Parathyroid adenoma (tissue), 2 donors: ENCODE data around the gene TXLNA.
A peak's percentile ranks its signal among the peaks of the same experiment; 100 is the strongest.

Experiments used
- H2AFZ ChIP-seq: fragments of 300-600 bp; sonication (generic); one replicate; pipeline ENCODE4 v1.7.0; 2017; ENCODE audit warnings: antibody characterized with exemption, mild to moderate bottlenecking
- H3K27ac ChIP-seq: fragments of 300-600 bp; sonication (generic); one replicate; pipeline ENCODE4 v1.7.0; 2017
- H3K27me3 ChIP-seq: fragments of 300-600 bp; sonication (generic); one replicate; pipeline ENCODE4 v1.7.0; 2017; ENCODE audit warnings: low read length; ENCODE audit not compliant: control insufficient read depth, insufficient read depth
- H3K36me3 ChIP-seq: fragments of 300-600 bp; sonication (generic); one replicate; pipeline ENCODE4 v1.7.0; 2017; ENCODE audit warnings: low read length; ENCODE audit not compliant: control insufficient read depth, insufficient read depth
- H3K4me1 ChIP-seq: fragments of 300-600 bp; sonication (generic); one replicate; pipeline ENCODE4 v1.7.0; 2017; ENCODE audit warnings: control low read depth
- H3K4me2 ChIP-seq: fragments of 300-600 bp; sonication (generic); one replicate; pipeline ENCODE4 v1.7.0; 2017; ENCODE audit warnings: low read length
- H3K4me3 ChIP-seq: fragments of 300-600 bp; sonication (generic); one replicate; pipeline ENCODE4 v1.7.0; 2017; ENCODE audit warnings: low read depth, low read length
- H3K79me2 ChIP-seq: fragments of 300-600 bp; sonication (generic); one replicate; pipeline ENCODE4 v1.7.0; 2017; ENCODE audit warnings: control low read depth
- H3K9ac ChIP-seq: fragments of 300-600 bp; sonication (generic); one replicate; pipeline ENCODE4 v1.7.0; 2017; ENCODE audit warnings: mild to moderate bottlenecking
- H3K9me3 ChIP-seq: fragments of 300-600 bp; sonication (generic); one replicate; pipeline ENCODE4 v1.7.0; 2017; ENCODE audit warnings: low read length; ENCODE audit not compliant: control insufficient read depth
- CTCF ChIP-seq: fragments of 300-600 bp; sonication (generic); IDR thresholded peaks from one replicate; pipeline ENCODE4 v1.7.0; 2017; ENCODE audit warnings: antibody characterized with exemption, mild to moderate bottlenecking
- donor health status: primary hyperparathyroidism.

Gene TXLNA

DNA sequence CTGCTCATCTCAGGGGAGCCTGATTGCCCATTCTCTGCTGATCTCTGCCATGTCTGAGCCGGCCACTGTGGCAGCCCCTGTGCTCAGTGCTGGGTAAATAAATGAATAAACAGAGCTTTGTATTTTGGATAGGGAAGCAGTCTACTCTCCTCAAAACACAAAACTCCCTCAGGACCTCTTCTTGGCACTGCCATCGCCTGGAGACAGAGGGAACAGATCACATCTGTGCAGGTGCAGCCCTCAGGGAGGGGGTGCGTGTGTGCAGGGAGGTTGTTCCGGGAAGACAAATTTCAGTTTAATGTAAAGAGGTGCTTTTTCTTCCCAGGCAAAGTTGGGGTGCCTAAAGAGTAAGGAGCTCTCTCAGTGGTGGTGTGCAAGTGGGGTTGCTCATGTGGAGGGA is 59.9 kb downstream of the TXLNA start:
- Histone ChIP-seq H3K4me3 (no peak overlapping the region), H3K27me3 (no peaks in the 10 kb centered on the region), H3K27ac (no peak overlapping the region), H3K4me1 (no peaks in the 10 kb centered on the region), H3K9me3 (no peaks in the 10 kb centered on the region), H3K4me2 (peak overlapping the region; percentile 92), H3K9ac (no peak overlapping the region), H3K79me2 (no peaks in the 10 kb centered on the region), H3K36me3 (no peaks in the 10 kb centered on the region), H2AFZ (no peak overlapping the region)
- no peak for TF ChIP-seq CTCF

GRCh38 chr1:32239790-32240139 is 60.3 kb downstream of the TXLNA start:
- Histone ChIP-seq H3K36me3 (no peaks in the 10 kb centered on the region), H3K4me2 (peak overlapping the region; percentile 92)

DNA sequence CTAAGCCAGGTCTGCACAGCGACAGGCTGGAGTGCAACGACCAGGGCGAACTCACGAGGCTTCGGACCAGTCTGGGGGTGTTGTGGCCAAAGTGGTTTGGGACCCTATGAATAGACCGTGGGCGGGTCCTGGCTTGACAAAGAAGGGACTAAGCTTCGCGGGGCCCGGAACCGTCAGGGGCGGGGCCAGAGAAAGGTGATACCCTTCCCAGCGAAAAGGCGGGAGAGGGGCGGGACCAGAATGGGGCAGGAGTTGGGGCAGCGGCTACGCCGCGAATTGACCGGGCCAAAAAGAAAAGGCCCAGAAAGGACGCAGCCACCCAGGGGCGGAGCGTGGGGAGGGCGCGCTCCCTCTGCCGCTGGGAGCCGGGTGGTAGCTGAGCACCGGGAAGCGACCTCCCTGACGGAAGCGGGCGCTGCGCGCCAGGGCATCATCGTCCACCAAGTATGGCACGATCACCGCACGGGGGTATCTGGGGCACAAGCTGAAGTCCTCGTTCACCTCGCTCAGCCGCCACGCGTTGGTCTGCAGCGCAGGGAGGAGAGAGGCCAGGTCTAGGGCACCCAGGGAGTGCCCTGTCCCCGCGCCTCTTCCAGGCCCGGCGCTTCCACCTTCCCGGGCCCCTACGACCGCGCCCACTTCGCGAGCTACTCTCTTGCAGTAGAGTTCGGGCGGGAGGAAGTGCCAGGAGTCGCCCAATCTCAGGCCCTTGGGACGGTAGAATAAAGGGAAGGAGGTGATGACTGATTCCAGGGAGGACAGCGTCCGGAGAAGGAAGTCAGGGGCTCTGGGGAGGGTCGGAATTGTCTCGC is 60.9 kb downstream of the TXLNA start:
- H2AFZ ChIP-seq, result peak overlapping the region; percentile 80
- H3K4me3 ChIP-seq, result peak overlapping the region; percentile 58
- no peaks in the 10 kb centered on the region for H3K9me3 ChIP-seq
- H3K27ac ChIP-seq, result peak overlapping the region; percentile 60
- H3K9ac ChIP-seq, result no peak overlapping the region
- no peaks in the 10 kb centered on the region for H3K27me3 ChIP-seq
- H3K36me3 ChIP-seq, result no peaks in the 10 kb centered on the region
- TF ChIP-seq CTCF, result peak; percentile 16
- no peaks in the 10 kb centered on the region for H3K4me1 ChIP-seq
- H3K79me2 ChIP-seq, result no peaks in the 10 kb centered on the region
- peak overlapping the region; percentile 92 for H3K4me2 ChIP-seq

More at GRCh38 chr1:32239790-32240139, 60.3 kb downstream of the TXLNA start:
- Histone ChIP-seq H3K79me2 (no peaks in the 10 kb centered on the region), H3K27me3 (no peaks in the 10 kb centered on the region), H3K27ac (peak overlapping the region; percentile 60), H3K4me3 (peak overlapping the region; percentile 58), H3K9me3 (no peaks in the 10 kb centered on the region), H3K9ac (no peak overlapping the region), H2AFZ (peak overlapping the region; percentile 80), H3K4me1 (no peaks in the 10 kb centered on the region)
- no peak for TF ChIP-seq CTCF

- no peaks in the 10 kb centered on the region for H3K9me3 ChIP-seq
- H3K9ac ChIP-seq, result no peak overlapping the region
- H3K4me1 ChIP-seq, result no peaks in the 10 kb centered on the region
- peak overlapping the region; percentile 80 for H2AFZ ChIP-seq
- H3K27me3 ChIP-seq, result no peaks in the 10 kb centered on the region
- H3K4me2 ChIP-seq, result peak overlapping the region; percentile 92
- no peak for TF ChIP-seq CTCF
- peak overlapping the region; percentile 58 for H3K4me3 ChIP-seq
- no peaks in the 10 kb centered on the region for H3K79me2 ChIP-seq
- no peaks in the 10 kb centered on the region for H3K36me3 ChIP-seq
- peak overlapping the region; percentile 60 for H3K27ac ChIP-seq
Measured at GRCh38 chr1:32241001-32241763, 61.7 kb downstream of the TXLNA start.
